IPS-NIHi7 (cell line): Measurements from ENCODE around the gene MR1.
"Not testable (repeated sequence)": the region's sequence is repeated elsewhere in the genome, so short reads cannot be mapped to it uniquely, and the experiment has no call there.

Source experiments
- DNase-seq: peaks from one replicate; pipeline ENCODE4 v3.0.0; 2012; ENCODE audit warnings: mixed read lengths; ENCODE audit errors: extremely low spot score

MR1 gene

DNA sequence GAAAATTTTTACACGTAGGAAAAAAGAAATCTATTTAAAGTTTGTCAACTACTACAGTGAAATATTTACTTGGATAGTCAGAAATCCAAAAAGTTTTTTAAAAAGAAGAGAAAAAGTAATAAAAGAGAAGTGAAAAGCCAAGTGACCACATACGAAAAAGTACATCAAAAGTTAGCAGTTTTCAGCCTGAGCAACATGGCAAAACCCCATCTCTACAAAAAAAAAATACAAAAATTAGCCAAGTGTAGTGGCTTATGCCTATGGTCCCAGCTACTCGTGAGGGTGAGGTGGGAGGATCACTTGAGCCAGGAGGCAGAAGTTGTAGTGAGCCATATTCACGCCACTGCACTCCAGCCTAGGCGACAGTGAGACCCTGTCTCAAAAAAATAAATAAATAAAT is 5.2 kb upstream of the MR1 start:
- no peak for DNase-seq

DNA sequence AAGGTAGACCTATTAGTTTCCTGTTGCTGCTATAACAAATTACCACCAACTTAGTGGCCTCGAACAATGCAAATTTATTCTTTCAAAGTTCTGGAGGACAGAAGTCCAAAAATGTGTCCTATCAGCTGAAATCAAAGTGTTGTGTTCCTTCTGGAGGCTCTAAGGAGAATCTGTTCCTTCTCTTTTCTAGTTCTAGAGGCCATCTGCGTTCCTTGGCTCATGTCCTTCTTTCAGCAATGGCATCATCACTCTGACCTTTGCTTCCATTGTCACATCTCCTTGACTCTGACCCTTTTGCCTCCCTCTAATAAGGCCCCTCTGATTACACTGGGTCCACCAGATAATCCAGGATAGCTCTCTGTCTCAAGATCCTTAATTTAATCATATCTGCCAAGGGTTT is 1.2 kb upstream of the MR1 start:
- no peak for DNase-seq

DNA sequence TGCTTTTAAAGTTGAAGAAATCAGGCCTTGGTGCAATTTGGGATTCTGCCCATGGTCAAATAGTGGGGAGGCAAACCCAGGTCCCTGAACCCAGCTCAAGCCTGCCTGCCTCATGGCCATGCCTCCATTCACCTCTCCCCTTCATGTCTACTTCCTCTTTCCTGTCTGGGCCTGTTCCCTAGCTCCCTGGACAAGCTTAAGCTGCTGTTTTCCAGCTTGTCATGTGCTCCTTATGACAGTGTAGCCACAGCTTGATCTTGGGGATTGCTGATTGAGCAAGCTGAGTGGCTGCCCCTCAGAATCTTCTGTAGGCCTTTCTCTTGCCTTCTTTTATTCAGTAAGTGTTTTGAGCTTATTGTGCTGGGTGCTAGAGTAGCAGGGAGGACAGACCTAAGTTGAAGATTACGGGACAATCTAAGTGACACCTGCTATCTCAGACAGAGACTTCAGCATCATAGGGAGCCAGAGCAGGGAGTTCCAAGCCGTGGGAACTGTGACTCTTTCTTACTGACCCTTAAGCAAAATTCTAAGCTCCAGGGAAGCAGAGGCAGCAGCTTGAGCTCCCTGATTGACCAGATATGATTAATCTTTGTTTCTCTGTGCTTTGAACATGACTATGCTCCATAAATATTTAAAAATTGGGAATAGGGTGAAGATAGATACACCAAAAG is 520 bp upstream of the MR1 start:
- DNase-seq = no peak

- not testable (repeated sequence) for DNase-seq
Observed at GRCh38 chr1:181035210-181035609, 1.4 kb downstream of the MR1 start.

DNA sequence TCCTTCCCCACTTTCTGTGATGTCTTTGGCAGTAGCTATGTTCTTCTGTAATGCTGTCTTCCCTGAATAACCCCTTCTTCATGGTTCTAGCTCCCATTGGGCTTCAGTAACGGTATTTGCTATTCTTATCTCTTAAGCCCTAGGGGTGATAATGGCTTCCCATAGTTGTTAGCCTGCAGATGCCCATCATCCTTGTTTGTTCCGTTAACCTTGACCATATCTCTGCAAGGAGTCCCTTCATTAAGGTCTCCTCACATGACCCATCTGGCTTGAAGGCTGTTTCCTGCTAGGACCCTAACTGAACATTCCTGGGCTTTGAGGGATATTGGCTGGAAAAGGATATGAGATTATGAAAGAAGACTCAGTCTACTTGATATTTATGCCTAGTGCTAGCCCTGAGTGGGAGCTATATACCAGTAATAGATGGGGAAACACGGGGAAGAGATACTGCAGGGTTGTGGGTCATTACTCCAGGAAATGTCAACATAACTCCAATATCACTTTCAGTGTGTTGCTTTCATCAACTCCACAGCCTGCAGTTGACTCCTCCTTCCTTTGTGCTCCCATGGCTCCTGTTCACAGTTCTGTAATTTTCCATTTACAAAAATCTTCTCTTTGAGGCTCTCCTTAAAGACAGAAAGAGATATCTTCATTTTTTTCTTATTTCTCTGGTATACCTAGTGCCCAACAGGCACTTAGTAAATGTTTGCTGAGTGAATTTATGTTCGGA is 2.5 kb downstream of the MR1 start:
- DNase-seq = no peak

DNA sequence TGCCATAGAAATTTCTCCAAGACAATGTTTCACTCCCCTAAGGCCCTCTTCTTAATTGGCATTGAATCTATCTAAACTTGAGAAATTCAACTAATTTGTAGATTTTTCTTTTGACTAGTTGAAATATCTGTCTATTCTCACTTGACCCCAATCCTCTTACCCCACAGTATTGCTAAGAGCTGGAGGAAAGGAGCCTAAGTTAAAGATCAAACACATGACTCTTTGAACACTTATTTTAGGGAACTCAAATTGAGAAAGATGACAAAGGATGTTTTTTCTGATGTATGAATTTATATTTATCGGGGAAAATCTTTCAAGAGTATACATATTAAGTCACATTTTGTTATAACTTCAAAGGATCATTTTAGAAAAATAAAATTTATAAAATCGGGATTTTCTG is 3.6 kb downstream of the MR1 start:
- DNase-seq = no peak

DNA sequence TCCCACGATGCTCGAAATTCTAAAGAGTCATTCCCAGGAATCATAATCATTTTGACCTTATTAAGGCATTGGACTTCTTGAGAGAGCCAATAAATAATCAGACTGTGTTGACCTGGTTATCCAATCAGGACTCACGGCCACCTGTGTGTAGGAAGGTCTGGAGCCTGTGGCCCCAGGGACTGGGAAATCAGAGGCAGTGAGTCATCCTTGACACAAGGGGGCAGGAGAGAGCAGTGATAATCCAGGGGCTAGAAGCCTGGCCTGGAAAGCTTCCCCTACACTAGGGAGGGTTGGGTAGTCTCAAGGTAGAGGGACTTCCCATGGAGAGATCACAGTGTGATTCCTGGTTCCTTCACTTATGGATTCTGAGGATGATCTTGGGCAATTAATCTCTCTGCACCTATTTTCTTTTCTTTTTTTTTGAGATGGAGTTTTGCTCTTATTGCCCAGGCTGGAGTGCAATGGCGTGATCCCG is 4.7 kb downstream of the MR1 start:
- DNase-seq = peak; percentile 91

- DNase-seq = no peak
Observed at GRCh38 chr1:181040284-181040865, 6.6 kb downstream of the MR1 start.

DNA sequence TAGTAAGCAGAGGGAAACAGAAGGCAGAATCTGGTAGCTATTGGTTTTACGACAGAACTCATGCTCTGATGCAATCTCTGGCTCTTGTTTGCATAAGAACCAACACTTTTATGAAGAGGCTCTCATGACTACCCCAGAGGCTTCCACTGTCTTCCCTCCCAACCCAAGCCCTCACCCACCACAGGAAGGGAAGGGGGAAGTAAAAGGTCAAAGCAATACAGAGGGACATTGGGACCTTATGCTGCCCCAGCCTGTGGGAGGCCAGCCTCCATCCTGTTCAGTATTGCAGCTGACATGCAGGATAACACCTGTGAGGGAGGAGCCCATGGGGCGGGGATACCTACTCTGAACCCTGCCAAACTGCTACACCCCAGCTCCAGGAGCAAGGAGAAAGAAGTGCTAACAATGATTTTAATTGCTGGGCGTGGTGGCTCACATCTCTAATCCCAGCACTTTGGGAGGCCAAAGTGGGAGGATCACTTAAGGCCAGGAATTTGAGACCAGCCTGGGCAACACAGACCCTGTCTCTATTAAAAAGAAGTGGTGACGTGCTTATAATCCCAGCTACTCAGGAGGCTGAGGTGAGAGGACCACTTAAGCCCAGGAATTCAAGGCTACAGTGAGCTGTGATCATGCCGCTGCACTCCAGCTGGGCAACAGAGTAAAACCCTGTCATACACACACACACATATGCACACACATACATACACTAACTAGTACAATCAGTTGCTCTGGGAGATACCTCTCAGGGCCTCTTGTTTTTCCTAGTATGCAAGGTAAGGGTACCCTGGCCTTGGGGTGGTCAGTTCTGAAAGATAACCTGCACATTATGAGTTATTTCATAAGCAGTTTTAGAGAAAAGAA is 9.5 kb downstream of the MR1 start:
- no peak for DNase-seq

DNA sequence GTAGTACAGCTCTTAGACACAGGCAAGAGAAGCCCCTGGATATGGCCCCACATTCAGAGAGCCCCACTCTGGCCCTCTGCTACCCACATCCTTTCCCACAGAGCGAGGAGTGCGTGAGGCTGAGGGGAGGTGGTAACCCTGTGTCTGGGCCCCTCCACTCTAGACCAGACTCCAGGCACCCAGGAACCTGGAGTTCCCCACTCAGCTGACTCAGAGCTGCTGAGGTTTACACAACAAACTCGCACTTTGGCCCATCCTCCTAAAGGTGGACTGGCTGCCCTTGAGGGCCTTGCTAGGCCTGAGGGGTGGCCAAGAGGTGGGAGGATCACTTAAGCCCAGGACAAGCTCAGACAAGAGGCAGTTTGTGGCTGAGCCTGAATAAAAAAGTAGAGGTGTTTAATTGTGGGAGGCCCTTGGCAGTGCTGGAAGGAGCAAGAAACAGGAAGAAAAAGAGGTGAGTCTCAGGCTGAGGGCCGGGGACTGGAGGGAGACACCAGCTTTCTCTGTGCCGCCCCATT is 10.7 kb downstream of the MR1 start:
- DNase-seq = no peak

- not testable (repeated sequence) for DNase-seq
Observed at GRCh38 chr1:181045946-181046345, 12.2 kb downstream of the MR1 start.

- no peak for DNase-seq
Observed at GRCh38 chr1:181049378-181049777, 15.6 kb downstream of the MR1 start.

- DNase-seq = no peak
Observed at GRCh38 chr1:181050922-181051321, 17.1 kb downstream of the MR1 start.

DNA sequence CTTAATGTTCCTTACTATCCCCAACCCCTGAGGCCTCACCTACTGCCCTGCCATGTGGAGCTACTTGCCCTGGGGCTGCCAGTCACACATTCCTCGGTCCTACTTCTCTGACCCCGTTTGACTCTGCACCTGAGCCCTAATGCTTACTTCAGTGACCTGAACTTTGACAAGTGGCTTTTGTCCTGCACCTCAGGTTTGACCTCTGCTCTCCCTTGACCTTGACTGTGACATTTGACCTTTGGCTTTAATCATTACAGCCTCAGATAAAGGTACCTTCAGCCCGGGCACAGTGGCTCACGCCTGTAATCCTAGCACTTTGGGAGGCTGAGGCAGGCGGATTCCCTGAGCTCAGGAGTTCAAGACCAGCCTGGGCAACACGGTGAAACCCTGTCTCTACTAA is 22.8 kb downstream of the MR1 start:
- no peak for DNase-seq

DNA sequence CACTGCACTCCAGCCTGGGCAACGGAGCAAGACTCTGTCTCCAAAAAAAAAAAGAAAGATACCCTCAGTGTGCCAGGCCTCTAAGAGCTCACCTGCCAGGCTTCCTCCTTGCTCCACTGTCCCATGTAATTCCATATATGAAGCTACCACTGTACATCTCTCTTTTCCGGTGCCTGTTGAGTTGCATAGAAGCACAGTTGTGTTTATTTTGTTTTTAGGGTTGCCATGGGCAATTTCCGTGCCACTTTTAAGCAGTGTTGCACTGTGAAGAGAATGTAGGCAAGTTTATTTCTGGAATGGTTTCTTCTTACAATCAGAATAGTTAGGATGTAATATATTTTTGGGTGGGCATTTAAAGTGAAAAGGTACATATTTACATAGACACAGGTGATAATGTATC is 23.3 kb downstream of the MR1 start:
- DNase-seq = no peak

- DNase-seq = no peak
Observed at GRCh38 chr1:181059435-181059834, 25.7 kb downstream of the MR1 start.

DNA sequence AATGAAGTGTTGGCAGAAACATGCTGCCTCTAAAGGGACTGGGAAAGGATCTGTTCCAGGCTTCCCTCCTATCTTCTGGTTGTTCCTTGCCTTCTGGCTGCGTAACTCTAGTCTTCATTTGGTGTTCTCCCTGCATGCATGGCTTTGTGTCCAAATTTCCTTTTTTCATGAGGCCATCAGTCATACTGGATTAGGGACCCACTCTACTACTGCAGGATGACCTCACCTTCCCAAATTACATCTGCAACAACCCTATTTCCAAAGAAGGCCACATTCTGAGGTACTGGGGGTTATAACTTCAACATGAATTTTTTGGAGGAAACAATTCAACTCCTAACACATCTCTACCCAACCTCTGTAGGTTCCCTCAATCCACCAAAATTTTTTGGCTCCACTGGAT is 26.3 kb downstream of the MR1 start:
- no peak for DNase-seq

DNA sequence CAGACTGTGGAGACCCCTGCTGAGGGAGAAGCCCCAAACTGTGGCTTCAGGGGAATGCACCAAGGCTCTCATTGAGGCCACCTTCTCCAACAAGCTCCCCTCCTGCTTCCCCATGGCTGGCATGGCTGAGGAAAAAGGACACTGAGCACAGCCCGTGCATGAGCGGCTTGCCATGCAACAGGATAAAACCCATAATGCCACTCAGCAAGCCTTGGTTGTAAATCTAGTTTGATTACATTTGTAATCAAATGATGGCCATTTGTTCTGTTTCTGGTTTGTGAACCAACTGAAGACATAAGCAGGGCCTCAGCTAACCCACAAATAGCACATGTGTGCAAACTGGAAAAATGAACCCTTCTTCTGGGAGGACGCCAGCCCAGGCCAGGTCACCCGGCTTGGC is 27.2 kb downstream of the MR1 start:
- DNase-seq = not testable (repeated sequence)

GRCh38 chr1:181061487-181061886 is 27.7 kb downstream of the MR1 start:
- DNase-seq = no peak

DNA sequence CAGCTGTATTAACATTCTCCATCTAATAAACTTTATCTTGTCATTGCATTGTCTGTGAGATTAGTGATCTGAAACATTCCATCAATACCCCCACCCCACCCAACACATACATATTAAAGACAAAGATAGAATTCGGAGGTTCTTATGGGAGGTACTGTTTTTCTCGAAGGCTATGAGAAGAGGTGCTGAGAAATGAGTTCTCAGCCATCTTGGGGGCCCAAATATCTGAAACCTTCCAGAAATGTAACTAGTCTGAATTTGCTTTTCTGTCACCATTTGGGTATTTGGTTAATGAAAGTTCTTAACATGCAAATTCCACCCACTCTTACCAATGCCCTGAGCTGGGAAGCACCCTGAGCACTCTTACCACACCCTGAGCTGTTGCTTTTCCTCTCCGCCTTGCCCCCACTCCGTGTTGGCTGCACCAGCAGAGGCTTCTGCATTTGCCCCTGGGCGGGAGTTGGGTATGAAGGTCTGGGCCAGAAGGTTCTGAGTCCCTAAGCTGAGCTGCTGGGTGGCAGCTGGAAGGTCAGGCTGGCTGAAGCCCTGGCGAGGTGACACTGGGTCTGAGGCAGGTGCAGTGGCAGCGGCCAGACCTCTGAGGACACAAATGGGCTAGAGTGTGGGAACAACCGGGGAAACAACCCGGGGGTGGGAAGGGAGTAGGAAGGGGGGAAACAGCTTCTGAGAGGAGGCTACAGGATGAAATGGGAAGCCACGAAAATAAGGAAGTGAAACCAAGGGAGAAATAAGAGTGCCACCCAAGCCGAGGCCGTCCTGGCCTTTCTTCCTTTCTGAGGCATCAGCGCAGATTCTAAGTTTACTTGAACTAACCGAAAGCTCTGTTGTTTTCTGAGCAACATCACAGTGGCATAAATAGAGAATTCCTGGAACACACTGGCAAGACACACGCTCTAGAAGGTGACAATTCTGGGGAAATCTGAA is 28.4 kb downstream of the MR1 start:
- DNase-seq = no peak
